DMS79 (cell line): Measurements from ENCODE around the gene JTB.

Experiments used
- DNase-seq: peaks from one replicate; lab custom pipeline; 2025; lab: John Stamatoyannopoulos, UW

The JTB gene

GRCh38 chr1:153953859-153954365 lies 23.6 kb downstream of the JTB start:
- no peak for DNase-seq

DNA sequence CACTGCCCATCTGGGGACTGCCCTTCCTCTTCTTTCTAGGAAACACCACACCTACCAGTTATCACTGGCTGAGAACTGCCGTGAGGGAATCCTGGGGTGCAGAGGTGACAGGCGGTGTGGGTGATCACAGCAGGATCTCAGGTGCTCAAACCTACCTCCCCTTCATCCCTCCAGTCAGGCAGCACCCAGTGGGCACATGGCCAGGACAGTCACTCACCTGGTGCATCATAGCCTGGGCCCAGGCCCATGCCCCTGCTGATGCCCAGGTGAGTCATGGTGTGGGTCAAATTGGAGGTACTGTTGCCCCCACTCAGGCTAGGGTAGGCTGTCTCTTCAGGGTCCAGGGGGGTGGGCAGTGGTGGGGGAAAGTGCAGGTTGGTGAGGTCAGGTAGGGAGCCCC lies 25.7 kb downstream of the JTB start:
- DNase-seq = no peak

DNA sequence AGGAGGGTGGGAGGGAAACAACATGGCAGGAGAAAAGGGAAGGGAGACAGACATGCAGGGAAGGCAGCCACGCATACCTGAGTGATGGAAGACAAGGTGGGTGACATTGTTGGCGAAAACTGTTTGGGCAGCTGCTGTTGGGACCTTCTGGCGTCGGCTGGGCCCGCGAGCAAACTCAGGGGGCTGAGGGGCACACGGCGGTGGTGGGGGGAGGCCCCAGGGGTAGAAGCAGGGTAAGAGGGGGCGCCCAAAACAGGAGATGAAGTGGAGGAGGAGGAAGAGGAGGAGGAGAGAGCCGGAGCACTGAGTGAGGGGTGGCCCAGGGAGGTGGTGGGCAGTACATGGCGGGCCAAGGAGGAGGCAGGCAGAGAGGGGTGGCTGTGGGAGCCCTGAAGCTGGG lies 26.3 kb downstream of the JTB start:
- no peak for DNase-seq

DNA sequence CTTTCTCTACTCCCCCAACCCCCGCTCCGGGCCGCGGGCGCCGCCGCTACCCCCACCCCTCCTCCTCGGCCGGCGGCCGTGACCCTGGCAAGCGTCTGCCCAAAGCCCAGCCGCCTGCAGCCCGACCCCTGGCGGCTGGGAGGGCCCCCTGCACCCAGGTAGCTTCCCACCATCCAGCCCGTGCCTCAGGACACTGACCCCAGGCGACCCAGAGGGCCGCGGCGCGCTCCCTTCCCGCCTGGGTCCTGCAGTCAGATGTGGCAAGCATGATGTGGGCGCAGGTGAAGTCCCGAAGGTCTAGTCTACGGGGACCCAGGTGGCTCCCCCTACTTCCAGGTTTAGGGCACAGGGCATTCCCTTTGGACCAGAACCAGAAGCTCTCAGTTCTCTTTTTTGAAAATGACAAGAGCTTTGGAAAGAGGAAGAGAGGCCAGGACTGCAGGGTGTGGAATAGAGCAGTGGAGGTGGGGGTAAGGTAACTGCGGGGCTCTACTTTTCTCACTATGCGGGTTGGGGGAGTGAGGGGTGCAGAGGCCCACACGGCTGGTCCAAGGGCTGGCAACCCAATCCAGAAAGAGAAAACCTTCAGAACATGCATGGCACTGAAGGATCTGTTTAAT lies 30.7 kb downstream of the JTB start, which contains the start of gene DENND4B:
TSS of gene DENND4B (minus strand) at position 97 of the 620 bp plus-strand sequence. CDS start 2,344 bp downstream, outside the sequence.
- peak; percentile 55 for DNase-seq

DNA sequence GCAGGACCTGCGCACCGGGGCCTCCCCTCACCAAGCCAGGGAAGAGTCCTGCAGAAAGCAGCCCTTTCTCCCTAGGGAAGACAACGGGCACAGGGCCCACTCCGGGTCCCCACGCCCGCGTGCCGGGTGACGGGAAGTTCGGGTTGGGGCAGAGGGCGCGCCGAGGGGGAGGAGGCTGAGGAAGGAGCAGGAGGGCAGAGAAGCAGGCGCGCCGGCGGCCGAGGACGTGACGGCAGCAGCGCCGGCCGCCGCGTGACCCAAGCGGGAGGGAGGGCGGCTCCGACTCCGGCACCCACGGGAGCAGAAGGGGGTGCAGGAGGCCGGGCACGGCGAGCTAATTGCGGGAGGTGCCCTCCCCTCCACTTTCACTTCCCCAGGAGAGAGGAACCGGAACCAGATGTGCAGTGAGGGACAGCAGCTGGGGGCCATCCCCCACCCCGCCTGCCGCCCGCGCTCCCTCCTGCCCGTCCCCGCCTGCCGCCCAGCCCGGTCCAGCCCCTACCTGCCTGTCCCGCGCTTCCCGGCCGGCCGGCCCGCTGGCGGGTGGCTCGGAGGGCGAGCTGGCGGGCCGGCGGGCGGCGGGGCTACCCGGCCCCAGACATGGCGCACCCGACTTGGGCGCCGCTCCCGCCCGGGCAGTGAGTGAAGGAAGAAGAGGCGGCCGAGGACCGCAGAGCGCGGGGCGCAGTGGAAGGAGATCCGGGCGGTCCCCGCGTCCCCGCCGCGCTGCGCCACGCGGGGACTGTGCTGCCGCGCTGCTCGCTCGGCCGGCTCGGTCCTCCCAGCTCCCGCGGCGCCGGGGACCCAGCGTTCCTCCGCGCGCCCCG lies 31.5 kb downstream of the JTB start:
- no peak for DNase-seq

- no peak for DNase-seq
Measured at GRCh38 chr1:153945131-153945794, 32.2 kb downstream of the JTB start.

GRCh38 chr1:153944827-153945117 lies 32.7 kb downstream of the JTB start:
- no peak for DNase-seq

- no peak for DNase-seq
Measured at GRCh38 chr1:153944005-153944826, 33.3 kb downstream of the JTB start.

GRCh38 chr1:153942766-153943549 lies 34.5 kb downstream of the JTB start:
- DNase-seq = no peak

DNA sequence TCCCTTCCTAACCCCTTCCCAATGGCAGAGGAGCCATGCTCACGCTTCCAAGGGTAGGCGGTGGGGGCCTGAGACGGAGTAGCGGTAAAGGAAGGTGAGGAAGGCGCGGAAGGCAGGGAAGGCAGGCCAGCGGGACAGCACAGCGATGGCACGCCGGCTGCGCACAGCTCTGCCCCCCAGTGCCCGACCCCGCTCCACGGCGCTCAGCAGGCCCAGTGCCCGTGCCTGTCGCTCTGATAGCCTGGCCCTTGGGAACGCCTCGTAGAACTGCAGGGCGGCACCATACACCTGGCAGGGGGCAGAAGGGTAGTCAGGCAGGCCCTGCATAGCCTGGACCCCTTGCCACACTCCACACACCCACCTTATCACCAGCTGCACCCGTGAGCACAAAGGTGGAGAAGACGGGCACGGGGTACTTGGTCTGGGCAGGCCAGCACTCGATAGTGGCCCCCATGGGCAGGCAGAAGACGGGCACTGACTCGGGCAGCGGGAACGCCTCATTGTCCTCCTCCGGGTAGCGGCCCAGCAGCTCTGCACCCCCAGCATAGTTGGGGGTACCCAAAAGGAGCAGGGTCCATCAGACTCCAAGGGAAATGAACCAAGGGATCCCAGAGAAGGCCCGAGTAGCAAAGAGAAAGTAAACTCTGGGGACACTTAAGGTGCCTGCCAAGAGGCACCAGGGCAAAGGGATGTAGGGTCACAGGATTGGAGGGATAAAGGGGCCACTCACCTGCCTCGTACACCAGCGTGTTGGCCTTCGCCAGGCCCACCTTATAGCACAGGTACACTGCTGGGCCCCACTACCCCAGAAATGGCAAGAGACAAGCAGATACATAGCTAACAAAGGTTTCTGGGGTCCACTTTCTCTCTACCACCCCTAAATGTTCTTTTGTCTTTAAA lies 35.4 kb downstream of the JTB start:
- DNase-seq = no peak

- no peak for DNase-seq
Measured at GRCh38 chr1:153940756-153941155, 36.7 kb downstream of the JTB start.

DNA sequence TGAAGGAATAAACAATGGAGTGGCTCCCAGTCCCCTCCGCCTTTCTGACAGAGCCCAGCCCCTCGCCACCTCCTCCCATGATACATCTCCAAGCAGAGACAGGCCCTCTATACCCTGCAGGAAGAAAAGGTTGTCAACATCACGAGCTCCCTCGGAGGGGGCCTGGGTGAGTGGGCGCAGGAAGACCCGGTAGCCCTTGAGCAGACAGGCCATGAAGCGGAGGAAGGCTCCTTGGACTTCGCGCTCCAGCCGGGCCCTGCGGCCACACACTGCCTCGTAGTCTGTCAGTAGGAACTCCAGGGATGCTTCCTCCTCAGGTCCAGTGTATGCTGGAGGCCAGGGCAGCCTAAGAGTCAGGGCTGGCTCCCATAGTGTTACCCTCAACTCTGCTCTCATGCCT lies 38.0 kb downstream of the JTB start:
- no peak for DNase-seq

GRCh38 chr1:153938996-153939395 lies 38.5 kb downstream of the JTB start:
- no peak for DNase-seq

DNA sequence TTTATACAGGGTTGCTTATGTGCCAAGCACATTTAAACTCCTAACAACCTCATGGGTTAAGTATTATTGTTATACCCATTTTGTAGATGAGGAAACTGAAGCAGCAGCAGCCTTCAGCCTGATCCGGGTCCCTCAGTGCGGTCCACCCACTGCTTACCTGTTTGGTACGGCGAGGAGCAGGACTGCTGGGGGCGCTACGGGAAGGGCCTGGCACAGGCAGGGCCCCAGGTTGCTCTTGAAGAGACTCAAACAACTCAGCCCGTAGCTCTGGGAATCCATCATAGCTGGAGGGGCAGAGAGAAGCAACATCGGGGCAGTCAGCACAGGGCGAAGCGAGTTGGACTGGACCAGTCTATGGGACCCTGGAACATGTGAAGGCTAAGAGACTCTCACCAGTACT lies 40.1 kb downstream of the JTB start:
- no peak for DNase-seq

DNA sequence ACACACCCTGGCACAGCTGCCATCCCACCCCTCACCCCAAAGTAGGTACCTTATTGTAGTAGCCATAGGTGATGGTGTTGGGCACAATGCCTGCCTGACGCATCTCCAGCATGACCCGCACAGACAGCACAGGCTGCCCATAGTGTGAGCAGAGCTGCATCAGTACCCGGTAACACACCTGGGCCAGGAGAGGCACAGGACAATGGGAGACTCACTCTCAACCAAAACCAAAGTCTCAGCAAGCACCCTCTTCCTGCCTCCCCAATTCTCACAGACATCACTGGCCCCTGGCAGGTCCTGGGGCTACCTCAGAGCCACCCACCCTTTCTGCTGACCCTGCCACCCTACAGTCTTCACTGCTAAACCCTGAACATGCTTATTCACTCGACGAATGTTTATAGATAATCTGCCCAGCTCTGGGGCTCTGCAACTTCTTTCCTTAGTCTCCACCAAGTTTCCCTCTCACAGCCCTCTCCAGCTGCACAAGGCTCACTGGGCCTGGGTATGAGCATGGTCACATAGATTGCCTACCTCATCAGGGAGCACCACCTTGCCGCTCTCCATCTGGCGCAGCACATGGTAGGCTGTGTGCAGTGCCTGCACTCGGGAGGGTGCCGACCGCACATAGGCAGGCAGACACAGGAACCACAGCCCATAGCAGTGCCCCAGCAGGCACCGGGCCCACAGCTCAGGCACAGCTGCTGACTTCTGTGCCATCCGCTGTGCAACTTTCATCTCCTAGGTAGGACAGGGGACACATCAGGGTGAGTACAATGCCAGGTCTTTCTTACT lies 41.3 kb downstream of the JTB start:
- DNase-seq = no peak

GRCh38 chr1:153934746-153935145 lies 42.7 kb downstream of the JTB start:
- DNase-seq = no peak

DNA sequence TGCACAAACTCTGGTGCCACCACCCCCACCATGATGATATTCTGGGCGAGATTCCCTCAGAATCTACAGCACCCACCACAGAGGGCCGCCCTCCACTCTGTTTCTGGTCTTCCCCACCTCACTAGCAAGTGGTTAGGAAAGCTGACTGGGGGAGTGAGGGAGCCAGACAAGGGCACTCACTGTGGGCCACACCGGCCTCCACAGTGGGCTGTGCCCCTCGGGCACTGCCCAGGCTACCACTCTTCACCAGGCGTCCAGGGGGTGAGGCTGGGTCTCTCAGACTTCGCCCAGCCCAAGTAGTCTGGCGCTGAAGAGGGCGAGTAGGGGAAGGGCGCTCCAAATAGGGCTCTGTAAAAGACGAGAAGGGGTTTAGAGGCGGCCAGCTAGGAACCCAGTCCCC lies 43.5 kb downstream of the JTB start:
- DNase-seq = no peak

DNA sequence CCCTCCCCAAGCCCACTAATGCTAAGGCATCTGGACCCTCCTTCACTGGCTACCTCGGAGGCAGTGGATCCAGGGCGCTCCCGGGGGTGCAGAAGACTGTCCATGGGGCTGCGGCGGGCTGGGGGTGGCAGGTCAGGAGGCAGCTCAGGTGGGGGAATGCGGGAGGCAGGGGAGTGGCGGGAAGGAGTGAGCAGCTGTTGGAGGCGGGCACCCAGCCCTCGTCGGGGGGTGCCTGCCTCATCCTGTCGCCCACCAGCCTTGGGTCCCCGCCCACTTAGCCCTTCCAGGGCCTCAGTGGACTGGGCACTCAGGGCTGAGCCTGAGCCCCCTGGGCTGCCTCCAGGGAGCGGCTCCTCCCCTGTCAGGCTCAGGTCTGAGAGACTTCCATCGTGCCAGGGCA lies 44.0 kb downstream of the JTB start:
- DNase-seq = no peak
